Measurements from ENCODE around the gene CTNNA2.

DNA sequence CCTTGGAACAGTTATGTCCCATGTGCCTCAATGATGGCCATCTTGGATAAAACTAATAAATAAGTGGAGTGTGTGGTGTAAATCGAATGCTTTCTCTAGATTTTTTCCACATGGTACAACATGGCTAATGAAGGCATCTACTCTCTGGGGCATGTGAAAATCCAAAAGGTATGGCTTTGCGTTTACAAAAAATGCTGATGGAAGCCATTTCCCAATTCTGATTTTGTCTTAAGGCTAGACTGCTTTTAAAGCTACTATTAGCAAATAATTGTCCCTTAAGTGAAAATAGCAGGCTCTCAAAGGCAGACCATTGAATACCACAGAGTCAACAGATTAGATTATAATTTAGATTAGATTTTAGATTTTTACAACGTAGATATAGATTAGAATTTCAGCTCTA, 608.0 kb downstream of the CTNNA2 start:
- TF ChIP-seq, protein P1, sequence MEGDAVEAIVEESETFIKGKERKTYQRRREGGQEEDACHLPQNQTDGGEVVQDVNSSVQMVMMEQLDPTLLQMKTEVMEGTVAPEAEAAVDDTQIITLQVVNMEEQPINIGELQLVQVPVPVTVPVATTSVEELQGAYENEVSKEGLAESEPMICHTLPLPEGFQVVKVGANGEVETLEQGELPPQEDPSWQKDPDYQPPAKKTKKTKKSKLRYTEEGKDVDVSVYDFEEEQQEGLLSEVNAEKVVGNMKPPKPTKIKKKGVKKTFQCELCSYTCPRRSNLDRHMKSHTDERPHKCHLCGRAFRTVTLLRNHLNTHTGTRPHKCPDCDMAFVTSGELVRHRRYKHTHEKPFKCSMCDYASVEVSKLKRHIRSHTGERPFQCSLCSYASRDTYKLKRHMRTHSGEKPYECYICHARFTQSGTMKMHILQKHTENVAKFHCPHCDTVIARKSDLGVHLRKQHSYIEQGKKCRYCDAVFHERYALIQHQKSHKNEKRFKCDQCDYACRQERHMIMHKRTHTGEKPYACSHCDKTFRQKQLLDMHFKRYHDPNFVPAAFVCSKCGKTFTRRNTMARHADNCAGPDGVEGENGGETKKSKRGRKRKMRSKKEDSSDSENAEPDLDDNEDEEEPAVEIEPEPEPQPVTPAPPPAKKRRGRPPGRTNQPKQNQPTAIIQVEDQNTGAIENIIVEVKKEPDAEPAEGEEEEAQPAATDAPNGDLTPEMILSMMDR (conservative IDR thresholded peaks at IDR 0.05 in 1 of 2, IDR thresholded peaks at IDR 0.05 in 1 of 2; ENCODE audit: extremely low read depth in 1 of 2, insufficient read depth in 1 of 2, low read depth in 1 of 2, low read length in 2 of 2): no peak
- no peak for TF ChIP-seq EZH2 (IDR thresholded peaks at IDR 0.05; ENCODE audit: borderline replicate concordance, low read length)

Measured in mammary epithelial cell (primary cell).